B cell (primary cell): ENCODE data around the gene CLASP1.

Source experiments
- CTCF ChIP-seq: fragments of 200-600 bp; IDR thresholded peaks from one replicate; pipeline ENCODE4 v1.8.0; 2022; ENCODE audit warnings: antibody characterized with exemption, mild to moderate bottlenecking
- EZH2 ChIP-seq: IDR thresholded peaks from 2 replicates; pipeline ENCODE4 v1.6.1; 2012; ENCODE audit warnings: borderline replicate concordance, low read depth, mild to moderate bottlenecking, moderate library complexity, low read length; ENCODE audit not compliant: insufficient read depth, poor library complexity, severe bottlenecking

GRCh38 chr2:121350890-121351289, 298.4 kb downstream of the CLASP1 start:
- TF ChIP-seq EZH2 (no peak), CTCF (no peak)
